ENCODE results near the gene PROKR2.

DNA sequence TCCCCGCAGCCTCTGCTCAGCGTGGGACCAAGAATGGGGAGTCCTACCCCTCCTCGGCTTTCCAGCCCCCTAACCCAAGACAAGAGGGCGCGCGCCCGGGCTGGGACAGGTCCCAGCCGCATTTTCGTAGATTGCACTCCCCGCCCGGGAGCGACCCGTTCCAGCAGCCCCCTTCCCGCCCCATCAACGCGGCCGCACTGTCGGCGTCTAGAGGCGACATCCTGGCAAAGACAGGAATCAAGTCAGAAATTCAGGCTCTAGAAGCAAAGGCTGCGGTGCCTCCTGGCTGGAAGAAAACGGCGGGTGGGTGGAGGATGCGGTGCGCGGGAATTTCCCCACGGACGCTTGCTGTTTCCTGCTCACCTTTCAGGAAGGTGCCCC is 957 bp downstream of the PROKR2 start:
- TF ChIP-seq, protein P1, sequence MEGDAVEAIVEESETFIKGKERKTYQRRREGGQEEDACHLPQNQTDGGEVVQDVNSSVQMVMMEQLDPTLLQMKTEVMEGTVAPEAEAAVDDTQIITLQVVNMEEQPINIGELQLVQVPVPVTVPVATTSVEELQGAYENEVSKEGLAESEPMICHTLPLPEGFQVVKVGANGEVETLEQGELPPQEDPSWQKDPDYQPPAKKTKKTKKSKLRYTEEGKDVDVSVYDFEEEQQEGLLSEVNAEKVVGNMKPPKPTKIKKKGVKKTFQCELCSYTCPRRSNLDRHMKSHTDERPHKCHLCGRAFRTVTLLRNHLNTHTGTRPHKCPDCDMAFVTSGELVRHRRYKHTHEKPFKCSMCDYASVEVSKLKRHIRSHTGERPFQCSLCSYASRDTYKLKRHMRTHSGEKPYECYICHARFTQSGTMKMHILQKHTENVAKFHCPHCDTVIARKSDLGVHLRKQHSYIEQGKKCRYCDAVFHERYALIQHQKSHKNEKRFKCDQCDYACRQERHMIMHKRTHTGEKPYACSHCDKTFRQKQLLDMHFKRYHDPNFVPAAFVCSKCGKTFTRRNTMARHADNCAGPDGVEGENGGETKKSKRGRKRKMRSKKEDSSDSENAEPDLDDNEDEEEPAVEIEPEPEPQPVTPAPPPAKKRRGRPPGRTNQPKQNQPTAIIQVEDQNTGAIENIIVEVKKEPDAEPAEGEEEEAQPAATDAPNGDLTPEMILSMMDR (IDR thresholded peaks at IDR 0.05; ENCODE audit: borderline replicate concordance, extremely low read depth, low read length, poor library complexity, severe bottlenecking), result no peak
- no peak for TF ChIP-seq EZH2 (IDR thresholded peaks at IDR 0.05; ENCODE audit: borderline replicate concordance, low read depth, low read length, severe bottlenecking)
